Measurements from ENCODE around the gene OR13G1. TPM values are rescaled to one million over a fixed set of nuclear protein-coding genes. Genes with fewer than 3 reads are reported as not detected.

OR13G1 gene
- total and polyA plus RNA-seq, 3 donors from 2014 or later, result 0.19 TPM; not detected in 2

- DNase-seq, result no peak
- Histone ChIP-seq H3K4me1 (no peaks in the 10 kb centered on the region), H3K9me3 (no peaks in the 10 kb centered on the region), H3K36me3 (ENCODE audit: low read depth, missing control alignments) (no peaks in the 10 kb centered on the region), H3K27ac (no peak overlapping the region), H3K4me3 (no peak overlapping the region), H3K27me3 (no peaks in the 10 kb centered on the region)
- 88 to 94% methylated on average over 1 of the region's 1 CpG for WGBS, 2 donors
- intact Hi-C loops (cut with DNase I; ENCODE audit: low total_unique reads), result no loop called here
- TF ChIP-seq CTCF (IDR thresholded peaks at IDR 0.05) (no peak), POLR2A (IDR thresholded peaks at IDR 0.05) (no peak)
Observed at GRCh38 chr1:247653040-247653439, 26.5 kb downstream of the OR13G1 start.

GRCh38 chr1:247647864-247648263, 31.7 kb downstream of the OR13G1 start:
- H3K36me3 ChIP-seq (ENCODE audit: low read depth, missing control alignments), result no peaks in the 10 kb centered on the region
- H3K4me1 ChIP-seq, result no peaks in the 10 kb centered on the region
- intact Hi-C loops (cut with DNase I; ENCODE audit: low total_unique reads), result no loop called here
- no peaks in the 10 kb centered on the region for H3K27me3 ChIP-seq
- TF ChIP-seq POLR2A (IDR thresholded peaks at IDR 0.05) (no peak), CTCF (IDR thresholded peaks at IDR 0.05) (no peak)
- peak; percentile 57 for DNase-seq
- no peak overlapping the region for H3K4me3 ChIP-seq
- no peaks in the 10 kb centered on the region for H3K9me3 ChIP-seq
- no peak overlapping the region for H3K27ac ChIP-seq
- whole genome bisulfite sequencing, 2 donors, result 7 to 14% methylated on average over 2 of the region's 2 CpGs

GRCh38 chr1:247646867-247647266, 32.7 kb downstream of the OR13G1 start:
- Histone ChIP-seq H3K4me3 (no peak overlapping the region), H3K36me3 (ENCODE audit: low read depth, missing control alignments) (no peaks in the 10 kb centered on the region), H3K27ac (no peak overlapping the region), H3K4me1 (no peaks in the 10 kb centered on the region), H3K27me3 (no peaks in the 10 kb centered on the region), H3K9me3 (no peaks in the 10 kb centered on the region)
- no peak for DNase-seq
- 79 to 82% methylated on average over 4 of the region's 4 CpGs for WGBS, 2 donors
- TF ChIP-seq POLR2A (IDR thresholded peaks at IDR 0.05) (no peak), CTCF (IDR thresholded peaks at IDR 0.05) (no peak)
- intact Hi-C loops (cut with DNase I; ENCODE audit: low total_unique reads), result no loop called here

- Histone ChIP-seq H3K36me3 (ENCODE audit: low read depth, missing control alignments) (no peaks in the 10 kb centered on the region), H3K9me3 (no peaks in the 10 kb centered on the region), H3K4me3 (no peak overlapping the region), H3K4me1 (no peaks in the 10 kb centered on the region), H3K27me3 (no peaks in the 10 kb centered on the region), H3K27ac (no peak overlapping the region)
- no peak for DNase-seq
- WGBS, 2 donors, result 84 to 86% methylated on average over 5 of the region's 5 CpGs
- intact Hi-C loops (cut with DNase I; ENCODE audit: low total_unique reads), result no loop called here
- TF ChIP-seq POLR2A (IDR thresholded peaks at IDR 0.05), result no peak
- TF ChIP-seq CTCF (IDR thresholded peaks at IDR 0.05), result no peak
Observed at GRCh38 chr1:247642742-247643141, 36.8 kb downstream of the OR13G1 start.

- no peaks in the 10 kb centered on the region for H3K27me3 ChIP-seq
- H3K36me3 ChIP-seq (ENCODE audit: low read depth, missing control alignments), result no peaks in the 10 kb centered on the region
- TF ChIP-seq POLR2A (IDR thresholded peaks at IDR 0.05) (no peak), CTCF (IDR thresholded peaks at IDR 0.05) (peak in 1 of 3 experiments; percentile 6)
- 10 to 35% methylated on average over 8 to 46 of the region's 55 CpGs for WGBS, 2 donors
- intact Hi-C loops (cut with DNase I; ENCODE audit: low total_unique reads), result no loop called here
- H3K4me3 ChIP-seq, result peak overlapping the region; percentile 61 to 62
- peak overlapping the region in 1 of 2 donors; percentile 74 for H3K27ac ChIP-seq
- H3K9me3 ChIP-seq, result no peaks in the 10 kb centered on the region
- no peaks in the 10 kb centered on the region for H3K4me1 ChIP-seq
- peak; percentile 91 for DNase-seq
Observed at GRCh38 chr1:247639381-247639981, 40.1 kb downstream of the OR13G1 start.
